ENCODE results near the gene FIZ1. TPM values are rescaled to one million over a fixed set of nuclear protein-coding genes. Genes with fewer than 3 reads are reported as not detected.
A peak's percentile ranks its signal among the peaks of the same experiment; 100 is the strongest.

FIZ1 gene
- total and polyA plus RNA-seq, 2 donors from 2014 or later, result 11.9 to 17.9 TPM

- peak in 3 of 5 donors; percentile 66 to 80 (median 74) for DNase-seq
- Histone ChIP-seq H3K9ac (ENCODE audit: low read length in 3 of 3) (peak overlapping the region; percentile 50 to 79 (median 77)), H3K4me3 (ENCODE audit: low read length in 3 of 3) (peak overlapping the region; percentile 30 to 87 (median 75)), H3K36me3 (ENCODE audit: control insufficient read depth in 2 of 3, insufficient read depth in 3 of 3, low read length in 3 of 3) (peaks cover 0 to 8% (median 0%) of the 10 kb centered on the region in 3 donors), H3K27me3 (ENCODE audit: control insufficient read depth, insufficient read depth, low read length) (no peaks in the 10 kb centered on the region), H3K4me1 (ENCODE audit: control insufficient read depth in 2 of 3, insufficient read depth in 2 of 3, low read depth in 1 of 3, low read length in 3 of 3) (peaks cover 3 to 11% (median 6%) of the 10 kb centered on the region in 3 donors), H3K9me3 (ENCODE audit: control insufficient read depth in 2 of 3, insufficient read depth in 1 of 3, low read length in 3 of 3) (no peaks in the 10 kb centered on the region), H3K27ac (ENCODE audit: low read depth in 2 of 2, low read length in 2 of 2) (peak overlapping the region; percentile 66 to 94)
- no peak for TF ChIP-seq CTCF (IDR thresholded peaks at IDR 0.05; ENCODE audit: borderline replicate concordance, extremely low read depth, insufficient read depth)
- intact Hi-C loops (cut with DNase I), result no loop called here
- no peak for FAIRE-seq
Observed at GRCh38 chr19:55579766-55580621, 19.3 kb downstream of the FIZ1 start.

- intact Hi-C loops (cut with DNase I), result no loop called here
- DNase-seq (peak in 1 of 5 donors; percentile 75), FAIRE-seq (no peak)
- peak overlapping the region; percentile 30 to 87 (median 75) for H3K4me3 ChIP-seq (ENCODE audit: low read length in 3 of 3)
- peak overlapping the region in 2 of 3 donors; percentile 77 to 79 for H3K9ac ChIP-seq (ENCODE audit: low read length in 3 of 3)
- peaks cover 0 to 8% (median 0%) of the 10 kb centered on the region in 3 donors for H3K36me3 ChIP-seq (ENCODE audit: control insufficient read depth in 2 of 3, insufficient read depth in 3 of 3, low read length in 3 of 3)
- H3K9me3 ChIP-seq (ENCODE audit: control insufficient read depth in 2 of 3, insufficient read depth in 1 of 3, low read length in 3 of 3), result no peaks in the 10 kb centered on the region
- H3K27ac ChIP-seq (ENCODE audit: low read depth in 2 of 2, low read length in 2 of 2), result no peak overlapping the region
- TF ChIP-seq CTCF (IDR thresholded peaks at IDR 0.05; ENCODE audit: borderline replicate concordance, extremely low read depth, insufficient read depth), result no peak
- H3K27me3 ChIP-seq (ENCODE audit: control insufficient read depth, insufficient read depth, low read length), result no peaks in the 10 kb centered on the region
- H3K4me1 ChIP-seq (ENCODE audit: control insufficient read depth in 2 of 3, insufficient read depth in 2 of 3, low read depth in 1 of 3, low read length in 3 of 3), result peaks cover 3 to 11% (median 6%) of the 10 kb centered on the region in 3 donors
Observed at GRCh38 chr19:55578761-55579747, 20.3 kb downstream of the FIZ1 start.

GRCh38 chr19:55578031-55578760 is 21.1 kb downstream of the FIZ1 start:
- Histone ChIP-seq H3K27me3 (ENCODE audit: control insufficient read depth, insufficient read depth, low read length) (no peaks in the 10 kb centered on the region), H3K9me3 (ENCODE audit: control insufficient read depth in 2 of 3, insufficient read depth in 1 of 3, low read length in 3 of 3) (no peaks in the 10 kb centered on the region), H3K9ac (ENCODE audit: low read length in 3 of 3) (no peak overlapping the region), H3K36me3 (ENCODE audit: control insufficient read depth in 2 of 3, insufficient read depth in 3 of 3, low read length in 3 of 3) (peaks cover 0 to 8% (median 0%) of the 10 kb centered on the region in 3 donors), H3K4me1 (ENCODE audit: control insufficient read depth in 2 of 3, insufficient read depth in 2 of 3, low read depth in 1 of 3, low read length in 3 of 3) (peaks cover 3 to 11% (median 6%) of the 10 kb centered on the region in 3 donors), H3K27ac (ENCODE audit: low read depth in 2 of 2, low read length in 2 of 2) (no peak overlapping the region), H3K4me3 (ENCODE audit: low read length in 3 of 3) (no peak overlapping the region)
- peak in 1 of 5 donors; percentile 77 for DNase-seq
- intact Hi-C loops (cut with DNase I), result no loop called here
- FAIRE-seq, result no peak
- no peak for TF ChIP-seq CTCF (IDR thresholded peaks at IDR 0.05; ENCODE audit: borderline replicate concordance, extremely low read depth, insufficient read depth)
